DMS 273 (cell line): ENCODE data around the gene PIK3IP1.
"Not testable (repeated sequence)": the region's sequence is repeated elsewhere in the genome, so short reads cannot be mapped to it uniquely, and the experiment has no call there.

Source experiments
- DNase-seq: peaks from one replicate; lab custom pipeline; 2025; ENCODE audit not compliant: unreplicated experiment; lab: John Stamatoyannopoulos, UW

Gene PIK3IP1, protein sequence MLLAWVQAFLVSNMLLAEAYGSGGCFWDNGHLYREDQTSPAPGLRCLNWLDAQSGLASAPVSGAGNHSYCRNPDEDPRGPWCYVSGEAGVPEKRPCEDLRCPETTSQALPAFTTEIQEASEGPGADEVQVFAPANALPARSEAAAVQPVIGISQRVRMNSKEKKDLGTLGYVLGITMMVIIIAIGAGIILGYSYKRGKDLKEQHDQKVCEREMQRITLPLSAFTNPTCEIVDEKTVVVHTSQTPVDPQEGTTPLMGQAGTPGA

GRCh38 chr22:31292236-31292989 lies at the start of gene PIK3IP1:
TSS of gene PIK3IP1 (minus strand) at chr22:31292488. CDS start at chr22:31292344, 144 bp downstream.
- DNase-seq = peak; percentile 92

GRCh38 chr22:31341386-31342088 lies 49.2 kb upstream of the PIK3IP1 start:
- DNase-seq = no peak

DNA sequence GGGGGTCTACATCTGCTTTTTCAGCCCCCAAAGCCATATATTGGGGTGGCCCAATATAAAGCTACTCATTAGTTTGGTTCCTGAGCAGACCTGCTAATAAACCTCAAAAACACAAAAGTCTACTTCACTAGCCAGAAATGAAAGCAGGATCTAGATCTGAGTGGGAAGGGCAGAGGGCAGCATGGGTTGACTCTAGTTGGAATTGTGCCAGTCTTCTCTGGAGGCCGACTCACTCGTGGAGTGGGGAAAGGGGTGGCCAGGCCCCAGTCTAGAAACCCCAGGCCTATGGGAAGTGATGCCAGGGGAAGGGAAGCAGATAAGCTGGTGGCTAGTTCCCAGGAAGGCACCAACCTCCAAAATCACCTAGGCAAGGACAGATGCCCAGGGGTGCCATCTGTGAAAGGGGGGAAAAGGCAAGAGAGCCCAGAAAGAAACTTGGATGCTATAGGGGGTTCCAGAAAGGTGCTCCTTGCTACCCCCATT lies 48.5 kb upstream of the PIK3IP1 start:
- no peak for DNase-seq

- no peak for DNase-seq
Observed at GRCh38 chr22:31340360-31340759, 48.1 kb upstream of the PIK3IP1 start.

DNA sequence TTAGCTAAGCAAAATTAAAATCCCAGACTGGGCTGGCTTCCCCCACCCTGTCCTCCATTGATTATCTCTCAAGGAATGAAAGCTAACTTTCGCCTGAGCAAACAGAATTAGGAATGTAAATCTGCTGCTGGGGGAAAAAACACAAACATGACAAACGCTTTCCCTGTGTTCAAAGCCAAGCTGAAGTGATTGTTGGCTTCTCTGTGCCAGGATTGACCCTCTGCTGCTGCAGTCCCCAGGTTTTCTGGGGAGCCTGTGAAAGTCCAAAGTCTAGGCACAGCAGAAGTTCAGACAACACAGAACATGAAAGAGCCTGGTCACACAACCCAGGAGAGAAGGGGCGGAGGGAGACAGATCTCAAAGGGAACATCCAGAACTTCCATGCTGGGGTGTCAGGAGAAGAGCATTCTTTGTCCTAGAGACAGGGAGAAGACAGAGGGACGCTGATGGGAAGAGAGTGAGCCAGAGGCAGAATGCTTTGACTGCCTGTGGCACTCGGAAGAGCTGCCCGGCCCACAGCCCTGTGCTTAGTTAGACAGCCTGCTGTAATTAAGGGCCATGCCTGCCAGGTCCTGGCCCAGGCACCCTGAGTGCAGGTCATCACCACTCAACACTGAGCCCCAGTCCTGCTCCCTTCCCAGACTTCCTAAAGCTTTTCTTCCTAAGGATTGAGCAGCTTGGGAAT lies 47.0 kb upstream of the PIK3IP1 start:
- DNase-seq = no peak

GRCh38 chr22:31337178-31337577 lies 44.9 kb upstream of the PIK3IP1 start:
- DNase-seq = no peak

DNA sequence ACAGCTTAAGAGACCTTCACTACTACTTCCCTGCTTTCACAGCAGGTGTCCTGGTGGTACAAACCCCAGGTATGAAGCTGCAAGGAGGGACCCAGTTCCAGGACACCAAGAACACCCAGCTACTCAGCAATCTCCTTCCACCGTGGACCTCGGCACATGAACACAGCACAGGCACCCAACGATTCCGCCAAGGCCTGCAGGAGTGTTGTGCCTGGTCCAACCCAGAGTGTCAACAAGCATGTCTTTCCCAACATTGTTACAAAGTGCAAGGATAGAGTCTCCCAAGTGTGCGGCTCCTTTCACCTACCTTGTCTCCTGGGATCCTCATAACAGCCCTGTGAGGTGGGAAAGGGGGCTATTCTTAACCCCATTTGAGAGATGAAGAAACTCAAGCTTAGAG lies 42.0 kb upstream of the PIK3IP1 start:
- DNase-seq = no peak

DNA sequence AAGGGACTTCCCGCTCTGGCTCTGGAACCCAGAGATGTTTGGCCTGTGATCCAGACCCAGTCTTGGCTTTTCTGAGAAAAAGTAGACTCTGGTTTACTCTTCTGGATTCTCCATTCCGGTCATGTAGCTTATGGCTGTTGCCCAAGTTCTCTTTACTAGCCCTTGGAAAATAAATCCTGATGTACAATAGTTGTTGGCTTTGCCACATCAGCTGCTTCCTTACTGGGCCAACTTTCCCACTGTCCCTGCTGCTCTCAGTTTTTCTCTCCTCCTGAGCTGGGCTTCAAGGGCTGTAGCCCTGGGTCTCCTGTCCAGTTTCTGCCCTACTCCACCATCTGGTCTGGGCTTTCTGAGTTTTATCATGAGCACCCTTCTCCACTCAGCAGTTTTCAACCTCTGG lies 41.4 kb upstream of the PIK3IP1 start:
- no peak for DNase-seq

DNA sequence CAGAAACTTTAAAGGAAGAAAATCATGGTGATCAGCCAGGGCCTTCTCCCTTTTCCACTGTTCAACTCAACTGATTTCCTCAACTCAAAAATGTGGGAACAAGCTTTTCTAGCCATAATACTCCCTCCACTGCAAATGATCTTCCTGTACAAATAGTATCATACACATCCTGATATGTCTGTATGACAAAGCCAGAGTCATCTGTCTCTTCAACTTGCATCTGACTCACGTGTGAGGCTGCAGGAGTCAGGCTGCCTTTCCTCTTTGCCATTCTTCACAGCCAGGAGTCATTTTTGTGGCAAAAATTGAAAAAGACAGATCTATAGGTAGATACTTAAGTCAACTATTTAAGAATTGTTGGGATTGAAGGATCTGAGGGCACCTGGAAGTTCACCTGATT lies 40.6 kb upstream of the PIK3IP1 start:
- DNase-seq = no peak

DNA sequence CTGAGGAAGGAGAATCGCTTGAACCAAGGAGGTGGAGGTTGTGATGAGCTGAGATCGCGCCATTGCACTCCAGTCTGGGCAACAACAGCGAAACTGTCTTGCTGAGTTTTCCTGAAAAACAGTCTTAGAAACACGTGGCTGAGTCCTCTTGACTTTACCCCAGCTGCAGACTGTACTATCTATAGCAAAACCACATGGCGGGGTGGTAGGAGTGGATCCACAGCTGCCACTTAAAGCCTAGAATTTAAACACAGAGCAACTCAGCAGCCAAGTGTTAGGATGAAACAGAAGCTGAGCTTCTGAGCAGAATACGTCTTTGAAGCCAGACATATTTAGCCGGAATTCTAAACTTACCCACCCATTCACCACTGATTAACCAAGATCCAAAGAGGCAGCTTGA lies 39.7 kb upstream of the PIK3IP1 start:
- DNase-seq = no peak

DNA sequence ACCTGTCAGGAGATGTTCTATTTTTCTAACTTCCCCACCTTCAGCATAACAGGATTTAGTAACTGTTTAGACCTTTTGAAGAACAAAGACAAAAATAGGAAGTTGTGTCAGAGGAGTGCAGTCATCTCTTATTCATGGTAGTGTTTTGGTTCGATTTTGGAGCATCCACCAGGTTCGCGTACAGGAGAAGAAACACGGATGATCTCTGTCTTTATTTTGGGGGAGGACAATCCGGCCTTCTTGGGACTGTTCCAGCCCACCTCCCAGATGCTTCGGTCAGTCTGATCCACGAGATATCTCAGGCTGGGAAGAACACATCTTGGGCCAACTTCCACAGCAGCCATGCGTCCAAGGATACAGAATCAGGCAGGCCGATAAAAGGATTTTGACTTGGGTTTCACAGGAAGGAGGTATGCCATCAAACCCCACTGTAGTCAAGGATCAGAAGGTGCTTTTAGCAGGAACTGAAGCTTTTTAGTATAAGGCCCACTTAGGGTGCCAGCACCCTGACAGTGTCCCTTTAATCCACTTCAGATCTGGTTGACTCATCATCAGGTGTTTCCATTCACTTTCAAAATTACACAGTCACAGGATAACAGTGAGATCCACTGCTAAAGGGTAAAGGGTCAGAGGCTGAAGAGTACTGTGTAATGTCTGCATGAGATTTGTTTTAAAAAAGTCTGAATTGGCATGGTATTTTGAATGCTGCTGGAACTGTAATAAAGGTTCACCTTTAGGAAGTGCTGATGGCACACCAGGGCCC lies 37.3 kb upstream of the PIK3IP1 start:
- DNase-seq = no peak

DNA sequence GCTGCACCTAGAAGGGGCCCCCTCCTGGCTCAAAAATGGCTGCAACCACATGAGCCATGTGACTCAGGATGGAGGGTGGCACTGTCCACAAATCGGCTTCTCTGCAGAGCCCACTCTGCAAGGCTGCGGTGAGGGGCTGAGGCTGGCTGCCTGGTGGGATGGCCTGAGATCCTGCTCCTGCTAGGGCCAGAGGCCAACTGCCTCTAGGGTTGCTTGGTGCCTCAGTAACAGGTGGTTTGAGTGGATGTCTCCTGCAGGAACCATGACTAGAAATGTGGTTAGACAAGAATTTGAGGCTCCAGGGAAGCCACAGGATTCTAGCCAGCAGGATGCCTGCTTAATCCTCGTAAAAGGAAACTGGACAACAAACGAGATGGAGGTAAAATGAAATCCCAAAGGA lies 36.7 kb upstream of the PIK3IP1 start:
- DNase-seq = no peak

DNA sequence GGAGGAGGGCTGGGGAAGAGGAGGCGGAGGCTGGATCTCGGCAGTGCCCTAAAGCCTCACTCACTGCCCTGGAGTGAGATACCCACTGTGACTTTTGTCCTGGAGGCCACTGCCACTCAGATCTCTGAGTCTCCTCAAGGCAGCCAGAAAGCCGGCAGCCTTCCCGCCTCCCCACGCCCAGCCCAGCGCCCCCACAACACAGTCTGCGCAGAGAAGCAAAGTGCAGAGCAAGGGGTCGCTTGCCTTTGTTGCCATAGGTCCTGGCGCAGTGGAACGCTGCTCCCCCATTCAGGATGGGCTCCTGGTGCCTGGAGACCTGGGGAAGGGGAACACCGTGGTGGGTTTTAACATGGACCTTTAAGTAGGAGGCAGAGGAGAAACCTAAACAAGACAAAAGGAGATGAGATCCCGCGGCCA lies 36.3 kb upstream of the PIK3IP1 start:
- DNase-seq = no peak

DNA sequence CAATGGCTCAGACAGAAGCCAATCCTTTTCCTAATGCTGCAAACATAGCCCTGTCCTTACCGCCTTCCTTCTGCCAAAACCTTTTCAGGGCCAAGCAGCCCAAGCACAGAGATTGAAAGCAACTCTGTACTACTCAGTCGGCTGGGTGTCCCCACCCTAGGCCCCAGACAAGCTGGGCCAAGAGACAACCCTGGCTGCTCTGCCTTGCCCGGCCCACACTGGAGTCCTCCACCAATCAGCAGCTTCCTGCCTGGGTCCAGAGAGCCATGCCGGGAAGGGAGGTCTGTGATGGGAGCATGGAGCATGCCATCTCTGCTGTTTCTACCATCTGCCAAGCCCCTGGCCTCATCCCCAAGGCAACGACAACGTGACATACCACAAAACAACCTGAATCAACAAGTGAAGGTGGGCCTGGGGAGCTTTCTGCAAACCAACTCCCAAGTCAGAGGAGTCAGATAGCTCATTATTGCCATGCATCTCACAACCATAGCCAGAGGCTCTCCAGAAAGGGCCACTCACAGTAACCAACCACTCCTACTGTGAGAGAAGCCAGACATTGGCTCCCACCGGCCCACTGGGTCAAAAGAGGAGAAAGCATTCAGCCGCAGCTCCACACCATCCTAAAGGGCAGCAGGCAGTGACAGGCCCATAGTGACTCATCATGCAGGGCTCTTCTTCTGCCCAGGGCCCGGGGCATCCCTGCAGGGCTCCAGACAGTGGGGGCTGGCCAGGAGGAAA lies 35.7 kb upstream of the PIK3IP1 start:
- DNase-seq = no peak

- DNase-seq = no peak
Observed at GRCh38 chr22:31326877-31327276, 34.6 kb upstream of the PIK3IP1 start.

- DNase-seq = no peak
Observed at GRCh38 chr22:31323578-31324550, 31.6 kb upstream of the PIK3IP1 start.

DNA sequence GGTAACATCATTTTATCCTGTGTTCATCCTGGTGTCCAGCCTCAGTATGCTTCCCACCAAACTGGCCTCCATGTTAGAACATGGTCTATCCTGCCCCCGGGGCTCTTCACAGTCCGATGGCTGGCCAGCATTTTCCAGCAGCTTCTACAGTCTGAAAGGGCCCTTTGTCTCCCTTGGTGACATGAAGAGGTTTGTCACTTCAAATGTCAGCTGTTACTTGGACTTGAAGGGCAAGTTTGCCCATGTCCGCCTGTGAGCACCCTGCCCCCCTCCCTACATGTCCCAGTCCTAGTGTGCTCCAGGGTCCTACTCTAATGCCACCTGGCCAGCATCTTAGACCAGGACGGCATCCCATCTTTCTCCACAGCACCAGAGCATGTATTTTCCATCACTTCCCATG lies 29.1 kb upstream of the PIK3IP1 start:
- no peak for DNase-seq

- DNase-seq = not testable (repeated sequence)
Observed at GRCh38 chr22:31314220-31314619, 21.9 kb upstream of the PIK3IP1 start.
